Inferior parietal cortex (tissue), 1 donor: ENCODE results near the gene TSPYL1.

Experiments
- DNase-seq: peaks from one replicate; pipeline ENCODE4 v3.0.0-alpha.2; 2016; ENCODE audit errors: extremely low spot score

TSPYL1 gene

GRCh38 chr6:116263353-116263752, 16.4 kb downstream of the TSPYL1 start:
- DNase-seq: no peak

GRCh38 chr6:116258520-116258919, 21.2 kb downstream of the TSPYL1 start:
- no peak for DNase-seq

GRCh38 chr6:116256694-116257093, 23.0 kb downstream of the TSPYL1 start:
- no peak for DNase-seq

- DNase-seq: no peak
These were observed 24.4 kb downstream of the TSPYL1 start for GRCh38 chr6:116255246-116255800.

DNA sequence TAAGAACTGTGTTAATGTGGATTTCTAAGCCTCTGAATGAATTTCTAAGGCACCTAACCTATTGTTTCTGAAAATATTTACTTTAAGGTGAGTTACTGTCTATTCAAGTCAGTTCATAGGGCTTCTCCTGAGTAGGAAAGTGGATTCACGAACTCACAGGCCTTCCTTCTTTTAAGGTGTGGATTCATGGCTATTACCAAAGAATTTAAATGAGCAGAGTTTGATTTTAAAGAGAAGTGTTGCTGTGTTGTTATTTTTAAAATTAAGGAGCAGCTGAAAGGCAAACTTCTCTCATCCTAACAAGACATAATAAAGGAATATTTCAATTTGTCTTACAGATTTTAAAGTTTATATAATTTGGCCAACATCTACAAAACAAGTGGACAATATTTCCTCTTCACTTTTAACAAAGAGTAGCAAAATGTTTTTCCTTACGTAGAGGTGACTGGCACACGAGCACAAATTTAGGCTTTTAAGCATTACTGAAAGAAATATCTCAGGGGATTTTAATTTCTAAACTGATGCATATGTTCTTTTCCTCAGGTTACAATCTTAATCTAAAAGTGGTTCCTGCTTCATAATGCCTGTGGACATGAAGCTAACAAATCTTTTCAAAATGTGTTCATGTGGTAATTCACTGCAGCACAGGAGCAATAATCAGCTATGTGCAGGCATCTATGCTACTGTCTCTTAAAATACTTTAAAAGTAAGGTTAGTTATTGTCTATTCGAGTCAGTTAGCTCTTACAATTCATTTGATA, 25.3 kb downstream of the TSPYL1 start:
- DNase-seq: no peak

DNA sequence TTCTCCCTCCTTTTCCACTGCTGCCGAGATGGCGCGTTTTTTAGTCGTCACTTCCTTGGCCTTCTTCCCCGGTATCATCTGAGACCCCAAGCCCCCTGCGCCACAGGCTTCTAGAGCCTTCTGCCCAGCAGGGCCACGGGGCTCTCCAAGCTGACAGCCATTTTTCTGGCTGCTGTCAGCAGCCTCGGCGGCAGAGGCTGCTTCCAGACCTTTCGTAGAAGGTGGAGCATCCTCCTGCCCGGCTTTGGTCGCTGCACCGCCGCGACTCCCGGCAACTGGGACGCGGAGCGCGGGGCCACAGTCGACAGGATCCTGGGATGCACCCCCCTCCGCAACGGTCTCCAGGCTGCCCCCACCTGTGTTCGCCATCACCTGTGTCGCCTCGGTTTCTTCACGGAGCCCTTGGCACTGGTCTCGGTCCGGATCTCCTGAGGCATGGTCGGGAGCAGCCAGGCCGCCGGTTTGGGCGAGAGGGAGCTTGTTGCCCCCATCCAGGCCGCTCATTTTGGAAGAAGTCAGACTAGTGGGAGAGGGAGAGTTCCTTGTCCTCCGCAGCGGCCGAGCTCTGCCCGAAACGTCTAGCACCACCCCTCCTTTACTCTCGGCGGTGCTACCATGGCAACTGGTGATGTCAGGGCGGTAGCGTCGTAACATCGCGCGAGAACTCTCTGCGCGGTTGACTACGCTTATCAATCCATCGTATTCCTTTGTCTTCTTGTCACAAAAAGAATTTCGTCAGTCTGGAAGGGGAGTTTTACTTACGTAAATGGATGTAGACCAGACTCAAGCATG, 26.0 kb downstream of the TSPYL1 start, which contains the start of gene TSPYL4:
TSS of gene TSPYL4 (minus strand) at position 571 of the 792 bp plus-strand sequence. CDS start at position 504, 67 bp downstream.
- peak; percentile 97 for DNase-seq

GRCh38 chr6:116253188-116253504, 26.6 kb downstream of the TSPYL1 start:
- no peak for DNase-seq

- DNase-seq: no peak
These were observed 28.0 kb downstream of the TSPYL1 start for GRCh38 chr6:116251568-116252384.

GRCh38 chr6:116248577-116248976, 31.2 kb downstream of the TSPYL1 start:
- DNase-seq: no peak

- DNase-seq: no peak
These were observed 32.4 kb downstream of the TSPYL1 start for GRCh38 chr6:116247285-116247684.

GRCh38 chr6:116246089-116246488, 33.6 kb downstream of the TSPYL1 start:
- no peak for DNase-seq

DNA sequence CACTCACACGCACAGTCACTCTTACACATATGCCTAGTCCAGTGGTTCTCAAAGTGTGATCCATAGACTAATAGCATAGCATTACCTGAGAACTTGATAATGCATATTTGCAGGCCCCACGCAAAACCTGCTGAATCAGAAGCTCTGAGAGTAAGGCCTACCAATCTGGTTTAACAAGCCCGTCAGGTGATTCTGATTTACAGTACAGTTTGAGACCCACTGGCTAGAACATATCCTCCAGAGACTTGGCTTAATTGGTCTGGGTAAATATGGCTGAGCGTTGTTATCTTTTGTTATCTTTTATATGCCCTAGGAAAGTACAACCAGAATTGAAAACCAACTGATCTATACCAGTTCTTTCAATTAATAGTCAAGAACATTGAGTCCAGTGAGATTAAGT, 35.4 kb downstream of the TSPYL1 start:
- DNase-seq: no peak

GRCh38 chr6:116239856-116240255, 39.9 kb downstream of the TSPYL1 start:
- no peak for DNase-seq

DNA sequence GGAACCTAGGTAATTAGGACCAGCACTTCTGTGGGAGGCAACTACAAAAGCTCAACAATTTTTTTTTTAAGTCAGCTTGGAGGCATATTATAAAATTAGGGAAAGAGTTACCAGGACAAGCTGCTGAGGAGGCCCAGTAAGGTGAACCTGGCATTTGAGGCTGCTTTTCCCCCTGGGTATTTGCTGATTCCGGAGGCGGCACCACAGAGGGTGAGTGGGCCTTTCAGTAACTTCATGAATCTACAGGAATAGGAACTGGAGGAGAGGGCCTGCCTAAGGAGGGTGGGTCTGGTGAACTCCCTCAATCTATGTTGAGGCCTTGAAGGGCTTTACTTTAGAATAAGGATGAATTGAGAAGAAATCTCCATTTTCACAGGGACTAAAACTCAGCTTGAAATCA, 40.5 kb downstream of the TSPYL1 start:
- DNase-seq: no peak

- no peak for DNase-seq
These were observed 41.6 kb downstream of the TSPYL1 start for GRCh38 chr6:116238083-116238482.

DNA sequence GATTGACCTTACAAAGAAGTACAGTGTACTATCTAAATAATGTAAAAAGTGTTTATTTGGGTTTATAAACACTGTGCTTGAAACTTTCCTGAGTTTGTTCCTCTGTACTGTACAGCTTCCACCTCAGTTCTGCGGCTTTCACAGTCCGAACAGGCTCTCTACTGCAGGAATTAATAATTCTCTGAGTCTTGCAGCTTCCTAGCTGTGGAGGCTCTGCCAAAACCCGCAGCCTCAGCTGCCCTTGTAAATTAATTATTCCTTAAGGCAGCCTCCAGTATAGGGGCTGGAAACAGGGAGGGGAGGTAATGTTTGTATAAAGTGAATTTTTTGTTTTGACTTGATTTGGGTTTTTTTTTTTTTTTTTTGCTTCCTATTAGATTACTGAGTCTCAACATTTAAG, 45.0 kb downstream of the TSPYL1 start:
- no peak for DNase-seq

- peak; percentile 98 for DNase-seq
These were observed 50.3 kb downstream of the TSPYL1 start for GRCh38 chr6:116229287-116229913.
